ENCODE results near the gene COL27A1.

COL27A1 gene

DNA sequence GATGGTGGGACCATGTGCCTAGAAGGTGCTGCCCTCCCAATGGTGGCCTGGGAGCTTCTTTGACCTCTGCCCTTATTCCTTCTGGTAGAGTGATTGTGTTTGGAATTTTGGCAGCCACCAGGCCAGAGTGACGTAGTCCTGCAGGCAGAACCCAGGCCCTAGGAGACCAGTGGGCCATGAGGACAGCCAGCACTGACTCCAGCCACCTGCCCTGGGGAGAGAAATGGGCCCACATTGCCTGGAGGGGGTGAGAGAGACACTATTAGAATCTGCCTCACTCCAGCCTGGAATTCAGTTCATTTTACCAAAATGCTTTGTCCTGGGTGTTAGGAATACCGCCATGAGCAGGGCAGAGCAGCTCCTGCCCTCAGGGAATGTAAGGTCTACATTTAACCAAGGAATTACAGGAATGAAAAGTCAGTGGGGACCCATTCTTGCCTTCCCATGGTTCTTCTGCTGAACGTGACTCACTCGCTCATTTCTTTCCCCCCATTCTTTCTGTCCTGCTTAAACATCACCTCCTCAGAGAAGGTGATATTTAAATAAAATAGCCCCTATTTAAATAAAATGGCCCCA is 5.5 kb upstream of the COL27A1 start:
- DNase-seq (ENCODE audit: low read depth) = no peak

DNA sequence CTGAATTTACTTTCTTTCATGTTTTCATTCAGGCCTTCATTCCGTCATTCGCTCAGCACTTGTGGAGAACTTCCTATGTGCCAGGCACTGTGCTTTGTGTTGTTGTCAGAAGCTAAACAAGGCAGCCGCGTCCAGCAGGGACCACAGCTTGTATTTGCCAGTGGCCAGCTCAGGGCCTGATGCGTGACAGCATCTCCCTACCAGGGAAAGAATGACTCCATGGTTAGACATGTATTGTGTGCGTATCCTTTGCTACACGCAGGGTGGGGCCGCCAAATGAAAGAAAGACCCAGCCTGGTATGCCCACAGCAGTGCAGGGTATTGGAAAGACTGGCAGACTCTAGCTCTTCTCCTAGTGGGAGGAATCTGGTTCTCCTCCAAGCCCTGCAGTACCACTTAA is 4.7 kb upstream of the COL27A1 start:
- no peak for DNase-seq (ENCODE audit: low read depth)

DNA sequence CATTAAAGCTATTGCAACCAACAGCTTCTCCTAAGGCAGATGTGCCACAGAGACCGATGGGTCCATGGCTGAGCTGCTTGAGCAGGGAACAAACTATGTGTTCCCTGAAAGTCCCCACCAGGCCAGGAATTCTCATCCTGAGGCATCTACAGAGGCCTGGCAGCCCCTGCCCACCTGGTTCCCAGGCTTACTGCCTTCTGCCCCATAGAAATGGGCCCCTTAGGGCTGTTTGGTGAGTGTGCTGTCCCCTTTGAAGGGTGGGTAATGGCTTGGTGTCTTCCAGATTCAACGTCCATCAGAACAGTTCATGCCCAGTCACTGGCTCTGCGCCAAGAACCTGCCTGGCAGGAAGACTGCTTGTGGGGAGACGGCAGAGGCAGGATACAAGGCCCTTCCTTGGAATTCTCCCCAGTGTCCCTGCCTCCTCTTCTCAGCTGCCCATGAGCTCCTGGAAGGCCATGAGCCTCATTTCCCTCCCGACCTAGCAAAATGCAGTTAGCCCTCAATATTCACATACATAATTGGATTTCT is 3.8 kb upstream of the COL27A1 start:
- DNase-seq (ENCODE audit: low read depth) = no peak

DNA sequence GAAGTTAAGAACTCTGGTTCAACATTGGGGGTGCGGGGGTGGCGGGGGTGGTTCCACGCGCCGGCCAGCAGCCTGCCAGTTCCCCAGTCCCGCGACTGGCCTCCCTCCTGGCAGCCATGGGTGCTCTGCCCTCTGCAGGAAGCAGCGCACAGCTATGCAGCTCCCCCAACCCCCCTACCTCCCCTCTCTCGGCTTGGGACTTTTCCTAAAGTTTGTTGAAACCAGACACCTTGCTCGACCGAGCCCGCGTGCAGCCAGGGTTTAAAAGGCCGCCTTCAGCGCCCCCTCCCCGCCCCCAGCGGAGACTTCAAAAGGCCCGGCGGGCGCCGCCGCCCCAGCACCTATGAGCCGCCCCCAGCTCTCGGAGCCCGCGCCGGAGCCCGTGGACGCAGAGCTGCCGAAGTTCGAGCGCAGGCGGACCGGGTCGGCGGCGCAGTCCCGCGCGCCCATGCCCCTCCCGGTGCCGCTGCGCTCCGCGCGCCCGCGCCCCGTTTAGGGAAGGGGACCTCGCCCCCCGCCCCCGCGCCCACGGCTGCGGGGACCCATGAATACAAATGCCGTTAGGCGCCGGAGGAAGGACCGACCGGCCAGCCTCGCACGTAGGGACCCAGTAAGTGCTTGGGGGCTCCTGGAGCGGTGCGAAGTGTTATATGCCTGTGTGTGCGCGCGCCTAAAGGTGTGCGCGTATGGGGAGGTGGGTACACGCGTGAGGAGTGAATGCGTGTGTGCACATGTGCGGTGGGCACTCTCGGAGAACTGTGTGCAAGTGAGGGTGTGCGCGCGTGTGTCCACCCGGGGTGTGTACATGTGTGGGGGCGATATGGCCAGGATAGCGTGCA is 1.4 kb upstream of the COL27A1 start:
- DNase-seq (ENCODE audit: low read depth) = no peak

DNA sequence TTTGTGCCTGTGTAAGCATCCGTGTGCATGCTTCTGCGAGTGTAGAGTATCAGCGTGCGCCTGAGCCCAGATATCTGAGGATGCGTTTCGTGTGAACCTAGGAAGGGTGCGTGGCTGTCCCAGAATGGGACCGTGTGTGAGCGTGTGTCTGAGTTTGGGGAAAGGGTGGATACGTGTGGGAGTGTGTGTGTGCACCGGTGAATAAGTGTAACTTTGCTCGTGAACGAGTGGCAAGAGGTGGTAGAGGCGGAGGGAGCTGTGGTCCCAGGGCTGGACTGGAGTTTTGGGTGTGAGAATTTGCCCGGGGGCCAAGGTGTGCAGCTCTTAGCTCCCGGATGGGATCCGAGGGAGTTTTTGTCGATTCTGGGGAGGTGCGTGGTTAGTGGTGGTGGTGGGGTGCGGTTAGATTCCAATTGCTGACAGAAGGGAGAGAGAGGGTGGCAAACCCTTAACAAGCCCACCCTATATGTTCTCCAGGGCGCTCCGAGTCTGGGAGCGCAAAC is 686 bp upstream of the COL27A1 start:
- DNase-seq (ENCODE audit: low read depth) = no peak

DNA sequence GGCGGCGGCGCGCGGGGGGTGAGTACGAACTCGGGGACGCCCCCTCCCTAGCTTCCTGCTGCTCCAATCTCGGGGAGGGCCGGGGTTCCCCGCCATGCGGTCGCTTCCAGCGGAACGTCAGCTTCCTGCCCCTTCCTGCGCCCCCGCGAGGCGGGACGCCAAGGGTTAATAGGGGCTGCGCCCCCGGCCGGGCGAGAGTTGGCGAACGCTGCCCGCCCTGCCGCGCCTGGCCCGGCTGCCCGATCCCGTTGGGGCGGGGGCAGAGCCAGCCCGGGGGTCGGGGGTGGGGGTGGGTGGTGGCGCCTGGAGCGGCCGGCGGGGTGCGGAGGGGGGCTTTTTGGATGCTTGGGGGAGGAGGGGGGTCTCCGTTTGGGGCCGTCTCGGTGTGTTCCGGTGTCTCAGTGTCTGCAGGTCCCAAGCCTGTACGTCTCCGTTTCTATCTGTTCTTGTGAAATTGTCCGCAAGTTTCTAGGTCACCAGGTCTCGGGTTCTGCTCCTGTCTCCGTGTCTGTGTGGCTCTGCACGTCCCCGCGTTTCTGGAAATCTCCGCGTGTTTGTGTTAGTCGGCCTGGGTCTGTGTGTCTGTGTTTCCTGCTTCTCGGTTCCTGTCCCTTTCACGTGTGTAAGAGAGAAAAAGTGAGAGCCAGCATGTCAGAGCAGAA is 789 bp downstream of the COL27A1 start:
- DNase-seq (ENCODE audit: low read depth) = no peak

DNA sequence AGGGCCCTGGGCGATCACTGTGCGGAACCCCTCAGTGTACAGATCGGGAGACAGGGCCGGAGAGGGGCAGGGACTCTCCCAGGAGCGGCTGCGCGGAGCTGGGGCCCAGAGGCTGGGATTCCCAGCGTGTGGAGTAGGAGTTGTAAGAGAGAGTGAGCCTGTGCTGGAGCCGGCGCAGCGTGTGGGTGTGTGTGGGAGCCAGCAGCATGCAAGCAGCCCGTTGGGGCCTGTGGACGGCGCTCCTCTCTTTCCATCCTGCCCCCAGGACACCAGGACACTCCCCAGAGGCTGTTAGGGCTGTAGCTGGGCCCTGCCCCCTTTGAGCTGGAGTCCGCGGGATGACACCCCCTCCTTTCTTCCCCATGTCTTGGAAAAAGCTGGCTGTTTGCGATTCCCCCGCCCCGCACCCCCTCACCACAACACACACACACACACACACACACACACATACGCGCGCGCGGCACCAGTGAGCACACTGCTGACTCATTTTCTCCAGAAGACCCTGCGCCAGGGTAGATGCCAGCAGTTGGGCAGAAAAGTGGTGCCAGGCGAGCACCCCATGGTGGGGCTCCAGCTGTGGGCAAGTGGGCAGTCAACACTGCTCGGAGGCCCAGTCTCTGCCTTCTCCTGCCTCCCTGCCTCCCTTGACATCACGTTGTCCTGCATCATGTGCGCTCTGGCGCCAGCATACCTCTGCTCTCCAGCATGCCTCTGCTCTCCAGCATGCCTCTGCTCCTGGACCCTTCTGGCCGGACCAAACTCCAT is 1.5 kb downstream of the COL27A1 start:
- no peak for DNase-seq (ENCODE audit: low read depth)

DNA sequence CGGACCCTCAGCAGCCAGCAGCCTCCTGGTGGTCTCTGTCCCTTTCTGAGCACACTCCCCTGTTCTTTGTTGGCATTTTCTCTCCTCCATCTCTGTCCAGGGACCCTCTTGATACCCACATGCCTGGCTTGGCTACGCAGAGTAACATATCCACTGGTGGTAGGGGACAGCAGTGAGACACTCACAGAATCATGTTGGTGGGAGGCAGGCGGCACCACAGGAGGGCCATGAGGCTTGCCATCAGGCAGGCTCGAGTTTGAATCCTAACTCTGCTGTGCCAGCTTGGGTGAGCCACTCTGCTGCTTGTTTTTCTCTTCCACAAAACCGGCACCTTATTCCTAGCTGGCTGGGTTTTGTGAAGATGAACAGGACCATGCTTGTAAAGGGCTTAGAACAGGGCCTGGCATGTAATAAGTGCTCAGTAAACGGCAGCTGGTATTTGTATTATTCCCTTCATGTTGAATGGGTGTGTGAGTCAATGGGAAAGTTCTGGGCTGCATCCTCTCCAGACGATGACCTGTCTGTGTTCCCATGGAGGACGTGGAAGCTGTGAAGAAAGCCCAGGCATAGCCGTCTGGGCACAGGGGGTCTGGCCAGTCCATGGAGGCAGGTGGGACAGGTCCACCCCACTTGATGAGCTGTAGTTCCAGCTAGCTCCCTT is 2.3 kb downstream of the COL27A1 start:
- no peak for DNase-seq (ENCODE audit: low read depth)

DNA sequence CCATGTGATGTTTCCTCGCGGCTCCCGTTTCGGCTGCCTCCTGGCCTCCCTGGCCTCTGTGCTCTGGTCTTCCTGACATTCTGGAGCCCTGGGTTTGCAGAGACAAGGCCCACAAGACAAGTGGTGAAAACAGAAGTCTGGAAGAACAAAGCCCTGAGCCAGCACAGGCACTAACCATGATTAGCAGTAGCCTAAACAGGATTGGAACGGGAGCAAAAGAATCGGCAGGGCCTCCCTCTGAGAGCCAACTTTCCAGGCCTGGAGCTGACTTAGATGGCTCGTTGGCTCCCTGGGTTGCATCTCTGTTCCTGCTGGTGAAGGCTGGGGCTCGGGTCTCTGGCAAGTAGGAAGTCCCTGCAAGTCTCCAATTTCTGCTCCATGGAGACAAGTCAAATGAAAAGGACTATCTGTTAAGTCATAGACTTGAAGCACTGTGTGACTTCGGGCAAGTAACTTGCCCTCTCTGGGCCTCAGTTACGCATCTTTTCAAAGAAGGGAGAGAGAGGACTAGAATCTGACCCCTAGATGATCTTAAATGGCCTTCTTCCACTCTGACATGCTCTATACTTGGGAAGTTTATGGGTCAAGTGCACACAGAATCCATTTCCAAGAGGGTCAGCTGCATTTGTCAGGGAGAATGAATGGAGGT is 3.3 kb downstream of the COL27A1 start:
- DNase-seq (ENCODE audit: low read depth) = no peak

DNA sequence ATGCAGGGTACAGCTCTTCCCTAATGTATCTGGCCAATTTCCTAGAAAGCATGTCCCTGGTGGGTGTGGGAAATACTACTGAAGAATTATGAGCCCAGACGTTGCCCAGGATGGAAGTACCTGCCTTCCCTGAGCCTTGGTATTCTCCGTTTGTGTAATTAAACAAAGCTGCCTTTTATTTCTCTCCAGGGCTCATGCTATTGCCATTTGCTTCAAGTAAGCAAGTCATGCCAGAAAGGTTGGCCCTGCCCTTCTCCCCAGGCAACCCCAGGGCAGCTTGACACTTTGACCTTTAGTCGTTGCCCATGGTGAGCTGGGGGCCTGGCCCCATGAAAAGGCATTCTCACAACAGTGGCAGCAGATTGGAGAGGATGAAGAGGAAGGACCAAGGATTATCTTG is 4.4 kb downstream of the COL27A1 start:
- no peak for DNase-seq (ENCODE audit: low read depth)

DNA sequence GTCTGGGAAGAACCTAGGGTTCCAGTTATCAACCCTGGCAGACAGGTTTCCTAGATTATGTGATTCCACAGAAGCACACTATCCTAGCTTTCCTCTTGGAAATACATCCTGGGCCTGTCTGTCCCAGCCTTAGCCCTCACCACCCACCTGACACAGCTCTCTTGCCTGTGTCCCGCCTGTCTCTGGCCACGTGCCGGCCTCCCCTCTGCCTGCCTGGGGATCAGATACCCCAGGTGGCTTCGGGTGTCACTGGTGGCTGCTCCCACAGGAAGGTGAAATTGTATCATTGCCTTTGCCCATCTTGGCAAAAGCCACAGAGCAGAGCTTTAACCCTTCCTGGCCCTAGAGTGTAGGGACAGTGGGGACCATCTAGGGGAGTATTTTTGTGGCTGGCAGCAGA is 6.2 kb downstream of the COL27A1 start:
- DNase-seq (ENCODE audit: low read depth) = no peak

DNA sequence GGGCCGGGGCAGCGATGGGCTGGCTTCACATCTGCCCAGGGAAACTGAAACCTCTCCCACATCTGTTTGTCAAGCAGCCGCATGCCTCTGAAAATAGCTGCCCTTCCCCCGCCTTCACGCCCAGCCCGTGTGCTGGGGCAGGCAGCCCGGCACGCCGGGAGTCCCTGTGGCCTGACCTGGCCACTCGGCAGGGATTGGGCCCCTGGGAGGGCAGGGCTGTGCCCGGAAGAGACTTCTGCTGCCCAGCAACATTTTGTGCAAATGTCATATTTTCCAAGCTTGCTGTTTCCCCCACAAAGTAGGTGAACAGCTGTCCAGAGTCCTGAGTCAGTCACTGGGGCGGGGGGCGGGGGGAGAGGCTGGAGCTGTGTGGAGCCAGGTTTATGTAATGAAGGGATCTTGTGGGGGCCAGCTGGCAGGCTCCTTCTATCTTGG is 8.2 kb downstream of the COL27A1 start:
- no peak for DNase-seq (ENCODE audit: low read depth)

DNA sequence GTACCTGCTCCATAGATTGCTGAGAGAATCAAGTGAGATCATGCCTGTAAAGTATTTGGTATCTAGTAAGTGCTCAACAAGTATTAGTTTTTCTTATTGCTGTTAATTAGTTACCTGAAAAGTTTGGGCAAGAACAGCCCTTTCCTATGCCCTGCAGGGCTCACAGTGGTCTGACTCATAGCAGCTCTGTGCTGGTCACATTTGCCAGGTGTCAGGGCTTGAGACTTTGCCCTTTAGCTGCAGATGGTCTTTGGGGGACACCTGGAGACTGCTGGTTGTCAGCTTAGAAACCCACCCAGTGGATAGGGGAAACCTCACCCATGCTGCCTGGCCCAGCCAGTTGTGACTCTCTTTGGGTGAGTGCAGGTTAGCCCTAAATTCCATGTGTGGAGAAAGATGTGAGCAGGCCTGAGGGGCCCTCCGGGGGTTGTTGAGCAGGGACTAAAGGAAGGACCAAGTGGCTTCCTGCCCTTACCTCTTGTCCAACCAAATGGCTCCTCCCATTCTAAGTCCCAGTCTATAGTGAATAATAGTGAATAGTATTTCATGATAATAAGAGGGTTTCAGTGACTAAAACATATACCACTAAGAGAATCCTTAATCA is 9.0 kb downstream of the COL27A1 start:
- no peak for DNase-seq (ENCODE audit: low read depth)

DNA sequence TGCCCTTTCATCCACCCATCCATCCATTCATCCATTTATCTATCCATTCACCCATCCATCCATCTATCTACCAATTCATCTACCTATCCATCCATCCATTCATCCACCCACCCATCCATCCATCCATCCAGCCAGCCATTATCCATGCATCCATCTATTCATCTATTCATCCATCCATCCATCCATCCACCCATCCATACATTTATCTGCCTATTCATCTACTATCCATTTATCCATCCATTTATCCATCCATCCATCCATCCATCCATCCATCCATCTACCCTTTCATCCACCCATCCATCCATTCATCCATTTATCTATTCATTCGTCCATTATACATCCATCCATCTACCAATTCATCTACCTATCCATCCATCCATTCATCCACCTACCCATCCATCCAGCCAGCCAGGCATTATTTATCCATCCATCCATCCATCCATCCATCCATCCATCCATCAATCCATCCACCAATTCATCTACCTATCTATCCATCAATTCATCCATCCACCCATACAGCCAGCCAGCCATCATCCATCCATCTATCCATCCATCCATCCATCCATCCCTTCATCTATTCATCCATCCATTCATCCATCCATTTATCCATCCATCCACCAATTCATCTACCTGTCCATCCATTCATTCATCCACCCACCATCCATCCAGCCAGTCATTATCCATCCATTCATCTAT is 10.2 kb downstream of the COL27A1 start:
- DNase-seq (ENCODE audit: low read depth) = no peak

DNA sequence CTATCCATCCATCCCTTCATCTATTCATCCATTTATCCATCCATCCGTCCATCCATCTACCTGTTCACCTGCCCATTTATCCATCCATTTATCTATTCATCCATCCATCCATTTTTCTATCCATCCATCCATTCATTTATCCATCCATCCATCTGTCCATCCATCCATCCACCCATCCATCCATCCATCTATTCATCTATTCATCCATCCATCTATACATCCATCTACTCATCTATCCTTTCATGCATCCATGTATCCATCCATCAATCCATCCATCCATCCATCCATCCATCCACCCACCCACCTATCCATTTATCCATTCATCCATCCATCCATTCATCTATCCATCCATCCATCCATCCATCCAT is 10.8 kb downstream of the COL27A1 start:
- no peak for DNase-seq (ENCODE audit: low read depth)

DNA sequence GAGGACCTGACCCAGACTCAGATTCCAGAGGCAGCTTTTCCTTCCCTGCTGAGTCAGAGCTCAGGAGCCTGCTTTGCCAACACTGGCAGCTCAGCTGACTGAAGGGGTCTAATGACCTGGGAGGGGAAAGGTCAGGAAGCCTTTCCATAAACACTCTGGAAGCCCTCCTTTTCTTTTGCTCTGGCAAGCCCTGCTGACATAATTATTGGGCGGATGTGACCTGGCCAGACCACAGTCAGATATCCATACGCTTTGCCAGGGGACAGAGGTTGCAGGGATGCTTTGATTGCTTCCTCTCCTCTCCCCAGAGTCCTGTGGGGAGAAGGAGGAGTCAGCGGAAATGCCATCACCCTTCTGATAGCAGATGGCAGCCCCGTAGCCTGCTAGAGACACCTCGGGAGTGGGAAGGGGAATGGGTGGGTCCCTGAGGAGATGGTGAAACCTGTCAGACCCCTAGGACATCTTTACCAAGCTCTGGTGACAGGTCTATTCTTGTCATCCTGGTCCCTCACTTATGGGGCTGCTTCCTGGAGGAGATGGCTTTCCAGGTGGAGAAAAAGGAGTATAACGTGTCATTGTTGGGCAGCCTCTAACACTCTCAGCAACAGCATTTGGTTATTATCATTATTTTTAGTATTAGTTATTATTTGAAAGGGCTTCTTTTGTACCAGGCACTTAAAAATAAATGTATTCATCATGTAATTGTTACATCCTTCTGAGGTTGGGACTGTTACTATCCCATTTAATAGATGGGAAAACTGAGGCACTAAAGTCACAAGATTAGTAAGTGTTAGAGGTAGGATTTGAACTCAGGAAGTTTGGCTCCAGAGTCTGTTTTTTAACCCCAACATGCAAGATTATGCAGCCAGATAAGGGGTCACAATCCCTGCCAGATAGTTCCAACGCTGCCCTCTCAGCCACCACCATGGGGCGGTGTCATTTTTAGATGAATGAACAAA is 11.6 kb downstream of the COL27A1 start:
- no peak for DNase-seq (ENCODE audit: low read depth)

DNA sequence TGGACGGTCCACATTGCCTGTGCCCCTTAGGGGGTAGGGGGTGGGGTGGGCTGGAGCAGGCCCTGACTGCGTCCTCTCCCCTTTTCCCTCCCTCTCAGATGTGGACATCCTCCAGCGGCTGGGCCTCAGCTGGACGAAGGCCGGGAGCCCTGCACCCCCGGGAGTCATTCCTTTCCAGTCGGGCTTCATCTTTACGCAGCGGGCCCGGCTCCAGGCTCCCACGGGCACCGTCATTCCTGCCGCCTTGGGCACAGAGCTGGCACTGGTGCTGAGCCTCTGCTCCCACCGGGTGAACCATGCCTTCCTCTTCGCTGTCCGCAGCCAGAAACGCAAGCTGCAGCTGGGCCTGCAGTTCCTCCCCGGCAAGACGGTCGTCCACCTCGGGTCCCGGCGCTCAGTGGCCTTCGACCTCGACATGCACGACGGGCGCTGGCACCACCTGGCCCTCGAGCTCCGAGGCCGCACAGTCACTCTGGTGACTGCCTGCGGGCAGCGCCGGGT is 12.3 kb downstream of the COL27A1 start:
- no peak for DNase-seq (ENCODE audit: low read depth)

DNA sequence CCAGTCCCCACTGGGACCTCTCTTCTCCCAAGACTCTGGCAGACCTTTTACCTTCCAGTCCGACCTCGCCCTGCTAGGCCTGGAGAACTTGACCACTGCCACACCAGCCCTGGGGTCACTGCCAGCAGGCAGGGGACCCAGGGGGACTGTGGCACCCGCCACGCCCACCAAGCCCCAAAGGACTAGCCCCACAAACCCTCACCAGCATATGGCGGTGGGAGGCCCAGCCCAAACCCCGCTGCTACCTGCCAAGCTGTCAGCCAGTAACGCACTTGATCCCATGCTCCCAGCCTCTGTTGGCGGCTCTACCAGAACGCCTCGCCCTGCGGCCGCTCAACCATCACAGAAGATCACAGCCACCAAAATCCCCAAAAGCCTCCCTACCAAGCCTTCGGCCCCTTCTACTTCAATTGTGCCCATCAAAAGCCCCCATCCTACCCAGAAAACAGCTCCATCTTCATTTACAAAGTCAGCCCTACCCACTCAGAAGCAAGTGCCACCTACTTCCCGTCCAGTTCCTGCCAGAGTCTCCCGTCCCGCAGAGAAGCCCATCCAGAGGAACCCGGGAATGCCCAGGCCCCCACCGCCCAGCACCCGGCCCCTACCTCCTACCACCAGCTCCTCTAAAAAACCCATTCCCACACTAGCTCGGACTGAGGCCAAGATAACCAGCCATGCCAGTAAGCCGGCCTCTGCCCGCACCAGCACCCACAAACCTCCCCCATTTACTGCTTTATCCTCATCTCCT is 13.1 kb downstream of the COL27A1 start:
- DNase-seq (ENCODE audit: low read depth) = no peak
